Endothelial cell of umbilical vein (primary cell): Measurements from ENCODE around the gene DIPK1C. TPM values are rescaled to one million over a fixed set of nuclear protein-coding genes. Genes with fewer than 3 reads are reported as not detected.

ENCODE experiments used
- Bru-seq: library from RNA; stranded (reverse); fragments of 400-500 nt; gene quantifications from one replicate; lab custom pipeline; 2021; lab: Mats Ljungman, UMichigan
- BruChase-seq, 2 experiments: library from RNA; stranded (reverse); fragments of 400-500 nt; gene quantifications; one replicate each; lab custom pipeline; 2021; lab: Mats Ljungman, UMichigan
- BruUV-seq: library from RNA; stranded (reverse); fragments of 400-500 nt; replicated peaks from 2 replicates; lab custom pipeline; 2021; lab: Mats Ljungman, UMichigan
- CTCF ChIA-PET: fragments of 300-600, 350-600 bp; sonication (Branson Sonifier 250); formaldehyde crosslinking; loops from one replicate; lab custom pipeline; 2021; ENCODE audit warnings: antibody characterized with exemption, inconsistent platforms; lab: Charles Lee
- POLR2A ChIA-PET: fragments of 300-600, 350-600 bp; sonication (Branson Sonifier 250); formaldehyde crosslinking; loops from one replicate; lab custom pipeline; 2021; ENCODE audit warnings: antibody characterized with exemption, inconsistent platforms; lab: Charles Lee
- DNase-seq: peaks from one replicate; pipeline ENCODE4 v3.0.0-alpha.2; 2011; ENCODE audit warnings: low read depth, low spot score
- FAIRE-seq: peaks from 2 replicates; lab custom pipeline; 2011; peaks lifted over from hg19 to GRCh38; lab: Jason Lieb, UNC
- H2AFZ ChIP-seq: 2 replicates; pipeline ENCODE4 v1.6.0; 2012; ENCODE audit warnings: low read depth, low read length, control low read depth, inconsistent platforms
- H3K27ac ChIP-seq: 2 replicates; pipeline ENCODE4 v1.5.1; 2011; ENCODE audit warnings: low read depth, mild to moderate bottlenecking, control low read depth, low read length, moderate library complexity; ENCODE audit not compliant: insufficient read depth
- H3K27me3 ChIP-seq, 2 experiments: 2 replicates each; pipeline versions ENCODE4 v1.6.0 to v1.6.1; 2011; ENCODE audit warnings: low read length in 2 of 2, mixed read lengths in 1 of 2; ENCODE audit not compliant: control insufficient read depth in 2 of 2, insufficient read depth in 2 of 2
- H3K36me3 ChIP-seq, 2 experiments: 2 replicates in 1 of 2; 3 replicates in 1 of 2; pipeline ENCODE4 v1.5.1; 2011; ENCODE audit warnings: low read length in 2 of 2, mild to moderate bottlenecking in 1 of 2, moderate library complexity in 1 of 2; ENCODE audit not compliant: control insufficient read depth in 2 of 2, insufficient read depth in 2 of 2; ENCODE audit errors: extremely low read depth in 1 of 2
- H3K4me1 ChIP-seq: 3 replicates; pipeline ENCODE4 v1.5.1; 2011; ENCODE audit warnings: mild to moderate bottlenecking, low read length; ENCODE audit not compliant: control insufficient read depth, insufficient read depth; ENCODE audit errors: extremely low read depth
- H3K4me2 ChIP-seq: 2 replicates; pipeline ENCODE4 v1.6.1; 2011; ENCODE audit warnings: low read length, control low read depth, mixed read lengths; ENCODE audit not compliant: insufficient read depth
- H3K4me3 ChIP-seq, 3 experiments: fragments of 200-600 bp in 1 of 3; sonication (generic), shearing (Covaris generic) in 1 of 3; replicated peaks in 1 of 3; 2 replicates each; pipeline ENCODE4 v1.5.1; 2011 to 2016; ENCODE audit warnings: control low read depth in 3 of 3, low read length in 3 of 3, mild to moderate bottlenecking in 2 of 3, inconsistent platforms in 1 of 3, low read depth in 1 of 3, moderate library complexity in 1 of 3; ENCODE audit not compliant: insufficient read depth in 1 of 3
- H3K79me2 ChIP-seq: 2 replicates; pipeline ENCODE4 v1.6.0; 2012; ENCODE audit warnings: low read length, inconsistent platforms; ENCODE audit not compliant: control insufficient read depth, insufficient read depth
- H3K9ac ChIP-seq: replicated peaks from 2 replicates; pipeline ENCODE3; 2011; ENCODE audit warnings: low read length, control low read depth; ENCODE audit not compliant: insufficient read depth; ENCODE audit errors: extremely low read depth
- H3K9me1 ChIP-seq: replicated peaks from 3 replicates; pipeline ENCODE4 v1.6.0; 2011; ENCODE audit warnings: mild to moderate bottlenecking, low read length; ENCODE audit not compliant: control insufficient read depth, insufficient read depth; ENCODE audit errors: extremely low read depth
- H3K9me3 ChIP-seq: replicated peaks from 2 replicates; pipeline ENCODE4 v1.5.1; 2012; ENCODE audit warnings: low read length, inconsistent platforms; ENCODE audit not compliant: control insufficient read depth, insufficient read depth
- H4K20me1 ChIP-seq: replicated peaks from 2 replicates; pipeline ENCODE3; 2011; ENCODE audit warnings: mild to moderate bottlenecking, low read length; ENCODE audit not compliant: control insufficient read depth, insufficient read depth; ENCODE audit errors: extremely low read depth
- EZH2 ChIP-seq: IDR thresholded peaks from 2 replicates; pipeline ENCODE4 v1.6.1; 2012; ENCODE audit warnings: borderline replicate concordance, low read depth, mild to moderate bottlenecking, moderate library complexity, low read length, inconsistent platforms; ENCODE audit not compliant: severe bottlenecking
- FOS ChIP-seq: IDR thresholded peaks from 2 replicates; pipeline ENCODE4 v1.6.1; 2011; ENCODE audit warnings: mild to moderate bottlenecking, low read length, moderate library complexity, borderline replicate concordance; ENCODE audit not compliant: insufficient read depth
- GATA2 ChIP-seq: IDR thresholded peaks from 2 replicates; pipeline ENCODE4 v1.7.0; 2011; ENCODE audit warnings: low read depth, mild to moderate bottlenecking, moderate library complexity, mixed read lengths, low read length; ENCODE audit not compliant: insufficient read length, insufficient read depth
- JUN ChIP-seq: IDR thresholded peaks from 2 replicates; pipeline ENCODE4 v1.6.1; 2011; ENCODE audit warnings: borderline replicate concordance, low read depth; ENCODE audit not compliant: insufficient read length, insufficient read depth
- MYC ChIP-seq: IDR thresholded peaks from one replicate; pipeline ENCODE4 v1.6.1; 2011; ENCODE audit warnings: mild to moderate bottlenecking, low read depth, low read length
- POLR2A ChIP-seq: IDR thresholded peaks from 2 replicates; pipeline ENCODE4 v1.6.1; 2012; ENCODE audit warnings: low read depth, mild to moderate bottlenecking, control low read depth, low read length
- POLR2AphosphoS5 ChIP-seq: IDR thresholded peaks from 2 replicates; pipeline ENCODE4 v1.6.1; 2012; ENCODE audit warnings: low read depth, mild to moderate bottlenecking, control low read depth, low read length, moderate library complexity; ENCODE audit not compliant: insufficient read depth
- dilution Hi-C: fragments of 300-500 bp; cut with MboI; formaldehyde crosslinking; loops from one replicate; pipeline ENCODE4 v1.15.0; 2019; ENCODE audit warnings: low sequenced_read_pairs; ENCODE audit not compliant: extremely low pct_ligation_motif_present
- intact Hi-C: fragments of 100-400 bp; cut with micrococcal nuclease; formaldehyde crosslinking; loops from one replicate; pipeline ENCODE4 v1.10.0; 2022
- long read RNA-seq: library from polyadenylated mRNA; stranded (forward); transcript quantifications from one replicate; pipeline ENCODE4 v2.0.0, GENCODE V29; 2021
- polyA minus RNA-seq, 3 experiments: library from RNA; depleted of rRNA, polyadenylated mRNA; stranded (reverse); fragments of >200 nt; gene quantifications; 1 replicate in 1 of 3; 2 replicates in 2 of 3; pipeline ENCODE4 v1.2.3, GENCODE V29; 2011
- polyA plus RNA-seq, 4 experiments: library from polyadenylated mRNA; depleted of rRNA in 3 of 4; stranded (reverse) in 3 of 4; unstranded in 1 of 4; fragments of >200 nt; gene quantifications; 2 replicates each; pipeline versions ENCODE4 v1.2.1 to v1.2.3, GENCODE V29; 2011 to 2012; ENCODE audit warnings: missing spikeins in 1 of 4
- total RNA-seq: library from RNA; stranded (reverse); gene quantifications from 2 replicates; pipeline ENCODE4 v1.2.3, GENCODE V29; 2021
- TF ChIP-seq, protein P1 (sequence below), 2 donors: IDR thresholded peaks; 1 replicate in 1 of 2; 2 replicates in 1 of 2; pipeline ENCODE4 v1.5.1; 2011; ENCODE audit warnings: low read length in 2 of 2, mild to moderate bottlenecking in 2 of 2, moderate library complexity in 2 of 2, control low read depth in 1 of 2, inconsistent platforms in 1 of 2, low read depth in 1 of 2; ENCODE audit not compliant: insufficient read depth in 1 of 2; ENCODE audit errors: extremely low read depth in 1 of 2
- TF ChIP-seq, protein P2 (sequence below): IDR thresholded peaks from 2 replicates; pipeline ENCODE4 v1.6.1; 2011; ENCODE audit not compliant: insufficient read depth, insufficient read length

DIPK1C gene
- total RNA-seq (not detected in 2 replicates), polyA plus RNA-seq (not detected in 2 replicates), polyA minus RNA-seq (0.04 TPM in 1 of 2 replicates, not detected in the other), Bru-seq, nascent RNA (not detected), BruChase-seq, experiment 1, labeled RNA remaining after a 6-hour chase (not detected), BruChase-seq, experiment 2, labeled RNA remaining after a 2-hour chase (not detected)
- not detected in 2 replicates for polyA plus RNA-seq (2011; cell fraction: cytosol; rRNA removed)
- not detected in 2 replicates for polyA plus RNA-seq (2011; cell fraction: nucleus; rRNA removed)
- polyA plus RNA-seq (2012) = not detected in 2 replicates
- polyA minus RNA-seq (2011; cell fraction: cytosol; rRNA and poly(A)+ RNA removed) = not detected
- polyA minus RNA-seq (2011; cell fraction: nucleus; rRNA and poly(A)+ RNA removed) = not detected in 2 replicates
- long read RNA-seq = 0 reads

DNA sequence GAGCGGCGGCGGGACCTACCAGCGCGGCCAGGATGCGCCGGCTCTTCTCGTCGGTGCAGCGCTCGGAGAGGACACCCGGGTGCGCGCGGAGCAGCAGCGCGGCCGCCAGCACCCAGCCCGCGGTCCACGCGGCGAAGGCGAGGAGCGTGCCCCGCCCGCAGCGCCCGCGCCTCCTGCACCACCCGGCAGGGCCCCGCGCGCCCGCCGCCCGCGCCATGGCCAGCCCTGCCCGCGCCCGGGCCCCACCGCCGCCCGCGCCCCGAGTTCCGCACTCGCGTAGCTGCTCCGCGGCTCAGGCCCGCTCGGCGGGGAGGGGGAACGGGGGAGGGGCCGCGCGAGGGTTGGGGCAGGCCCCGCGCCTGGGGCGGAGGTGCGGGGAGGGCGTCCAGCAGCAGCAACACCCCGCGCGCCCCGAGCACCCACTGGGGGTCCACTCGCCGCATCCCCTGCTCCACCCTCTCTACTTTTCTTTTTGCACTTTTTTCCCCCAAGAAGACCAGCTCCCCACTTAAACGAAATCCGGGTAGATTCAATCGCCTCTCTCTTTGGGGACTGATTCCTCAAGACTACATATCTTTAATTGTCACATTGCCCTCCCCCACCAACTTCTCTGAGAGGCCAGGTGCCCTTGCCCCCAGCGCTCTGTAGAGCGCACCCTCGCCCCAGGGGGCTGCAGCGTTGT lies at the start of gene DIPK1C:
Gene DIPK1C, minus strand, starts transcription at position 266 of the 682 bp plus-strand sequence. Its CDS starts 49 bp downstream, at position 217.
- peaks cover 40 to 62% of the 10 kb centered on the region in 2 experiments for H3K27me3 ChIP-seq
- DNase-seq (no peak), FAIRE-seq (no peak)
- H3K4me3 ChIP-seq = no peak within 1 kb of the TSS
- CTCF ChIA-PET = no interaction called here
- dilution Hi-C loops (no loop called here), intact Hi-C loops (no loop called here)
- H3K9ac ChIP-seq = no peak within 1 kb of the TSS
- POLR2A ChIA-PET = no interaction called here
- no peak within 1 kb of the TSS for H3K4me2 ChIP-seq
- TF ChIP-seq POLR2A = no peak
- TF ChIP-seq POLR2AphosphoS5 = no peak
- TF ChIP-seq, protein P1, sequence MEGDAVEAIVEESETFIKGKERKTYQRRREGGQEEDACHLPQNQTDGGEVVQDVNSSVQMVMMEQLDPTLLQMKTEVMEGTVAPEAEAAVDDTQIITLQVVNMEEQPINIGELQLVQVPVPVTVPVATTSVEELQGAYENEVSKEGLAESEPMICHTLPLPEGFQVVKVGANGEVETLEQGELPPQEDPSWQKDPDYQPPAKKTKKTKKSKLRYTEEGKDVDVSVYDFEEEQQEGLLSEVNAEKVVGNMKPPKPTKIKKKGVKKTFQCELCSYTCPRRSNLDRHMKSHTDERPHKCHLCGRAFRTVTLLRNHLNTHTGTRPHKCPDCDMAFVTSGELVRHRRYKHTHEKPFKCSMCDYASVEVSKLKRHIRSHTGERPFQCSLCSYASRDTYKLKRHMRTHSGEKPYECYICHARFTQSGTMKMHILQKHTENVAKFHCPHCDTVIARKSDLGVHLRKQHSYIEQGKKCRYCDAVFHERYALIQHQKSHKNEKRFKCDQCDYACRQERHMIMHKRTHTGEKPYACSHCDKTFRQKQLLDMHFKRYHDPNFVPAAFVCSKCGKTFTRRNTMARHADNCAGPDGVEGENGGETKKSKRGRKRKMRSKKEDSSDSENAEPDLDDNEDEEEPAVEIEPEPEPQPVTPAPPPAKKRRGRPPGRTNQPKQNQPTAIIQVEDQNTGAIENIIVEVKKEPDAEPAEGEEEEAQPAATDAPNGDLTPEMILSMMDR (IDR thresholded peaks at IDR 0.05; ENCODE audit: extremely low read depth in 1 of 2, insufficient read depth in 1 of 2, low read depth in 1 of 2, low read length in 2 of 2) = no peak
- TF ChIP-seq EZH2 = no peak
- no peak for TF ChIP-seq MYC
- no peak for TF ChIP-seq JUN
- no peak for TF ChIP-seq GATA2
- TF ChIP-seq, protein P2, sequence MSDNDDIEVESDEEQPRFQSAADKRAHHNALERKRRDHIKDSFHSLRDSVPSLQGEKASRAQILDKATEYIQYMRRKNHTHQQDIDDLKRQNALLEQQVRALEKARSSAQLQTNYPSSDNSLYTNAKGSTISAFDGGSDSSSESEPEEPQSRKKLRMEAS = no peak
- TF ChIP-seq FOS = no peak
- no peak within 1 kb of the TSS for H2AFZ ChIP-seq
- no peaks in the 10 kb centered on the region for H3K9me3 ChIP-seq
- no peaks in the 10 kb centered on the region for H3K4me1 ChIP-seq
- H4K20me1 ChIP-seq = no peaks in the 10 kb centered on the region
- no peaks in the 10 kb centered on the region for H3K9me1 ChIP-seq
- H3K36me3 ChIP-seq = no peaks in the 10 kb centered on the region
- no peak within 1 kb of the TSS for H3K27ac ChIP-seq
- no peaks in the 10 kb centered on the region for H3K79me2 ChIP-seq
- no TSS peak for BruUV-seq
